HepG2 (cell line): ENCODE data around the gene ADAMTSL4. TPM values are rescaled to one million over a fixed set of nuclear protein-coding genes. Genes with fewer than 3 reads are reported as not detected.

Source experiments
- ATF7 ChIP-seq, 2 experiments: fragments of 450-650 bp in 1 of 2; sonication (generic) in 1 of 2; formaldehyde crosslinking in 1 of 2; IDR thresholded peaks; 2 replicates each; pipeline versions ENCODE4 v1.4.0 to v1.6.1; 2016 to 2020; ENCODE audit warnings: antibody characterized with exemption in 1 of 2, mild to moderate bottlenecking in 1 of 2, missing genetic modification reagents in 1 of 2
- ERF ChIP-seq: IDR thresholded peaks from 2 replicates; pipeline ENCODE4 v1.6.1; 2018; ENCODE audit warnings: missing biosample characterization, missing genetic modification reagents
- GTF3A ChIP-seq: sonication (generic); formaldehyde crosslinking; conservative IDR thresholded peaks from 2 replicates; pipeline ENCODE4 v1.4.0; 2020; ENCODE audit warnings: mild to moderate bottlenecking, missing genetic modification reagents
- MEF2D ChIP-seq: sonication (generic); formaldehyde crosslinking; IDR thresholded peaks from 2 replicates; pipeline ENCODE4 v1.5.1; 2020; ENCODE audit warnings: mild to moderate bottlenecking, missing genetic modification reagents
- NR2F2 ChIP-seq: IDR thresholded peaks from 2 replicates; pipeline ENCODE4 v1.6.1; 2012; ENCODE audit warnings: low read depth, inconsistent platforms, borderline replicate concordance
- PCBP1 ChIP-seq: fragments of 200-400 bp; formaldehyde crosslinking; IDR thresholded peaks from 2 replicates; pipeline ENCODE4 v1.6.1; 2017; ENCODE audit warnings: mild to moderate bottlenecking, low read depth, low read length, borderline replicate concordance
- PLRG1 ChIP-seq: fragments of 450-650 bp; conservative IDR thresholded peaks from 2 replicates; pipeline ENCODE4 v1.6.1; 2016
- YY1 ChIP-seq: IDR thresholded peaks from 2 replicates; pipeline ENCODE4 v1.6.1; 2011; ENCODE audit warnings: low read length, low read depth, moderate library complexity, mild to moderate bottlenecking; ENCODE audit not compliant: insufficient read depth, insufficient replicate concordance
- ZNF207 ChIP-seq: fragments of 450-650 bp; IDR thresholded peaks from 2 replicates; pipeline ENCODE4 v1.6.1; 2016; ENCODE audit warnings: antibody characterized with exemption, borderline replicate concordance
- ZNF614 ChIP-seq: IDR thresholded peaks from 2 replicates; pipeline ENCODE4 v1.6.1; 2018; ENCODE audit warnings: missing biosample characterization, missing genetic modification reagents, inconsistent platforms, borderline replicate concordance
- ZNF839 ChIP-seq: sonication (generic); formaldehyde crosslinking; IDR thresholded peaks from 2 replicates; pipeline ENCODE4 v1.4.0; 2020; ENCODE audit warnings: missing genetic modification reagents, mild to moderate bottlenecking, borderline replicate concordance
- polyA plus RNA-seq, 8 experiments: library from polyadenylated mRNA; depleted of rRNA in 3 of 8; stranded (reverse) in 7 of 8; unstranded in 1 of 8; fragments of >200 nt; fragmentation: Illumina TruSeq in 4 of 8; extraction: Trizol in 4 of 8; gene quantifications; 2 replicates each; pipeline versions ENCODE4 v1.2.1 to v1.2.3, GENCODE V29; 2011 to 2016; ENCODE audit warnings: low read depth in 4 of 8, missing spikeins in 1 of 8, mixed read lengths in 1 of 8; ENCODE audit not compliant: insufficient read depth in 1 of 8
- total RNA-seq, 5 experiments: library from RNA; depleted of rRNA; stranded (reverse); fragments of >200 nt; fragmentation: Illumina TruSeq; extraction: Trizol; gene quantifications; 2 replicates each; pipeline ENCODE4 v1.2.3, GENCODE V29; 2016; ENCODE audit warnings: low read depth in 1 of 5
- TF ChIP-seq, protein P1 (sequence below): sonication (generic); formaldehyde crosslinking; IDR thresholded peaks from 2 replicates; pipeline ENCODE4 v1.5.1; 2020; ENCODE audit warnings: mild to moderate bottlenecking, missing genetic modification reagents, borderline replicate concordance
- TF ChIP-seq, protein P2 (sequence below): IDR thresholded peaks from 2 replicates; pipeline ENCODE4 v1.6.1; 2012; ENCODE audit warnings: low read depth, low read length, improper control_type of control experiment
- TF ChIP-seq, protein P3 (sequence below): sonication (generic); formaldehyde crosslinking; IDR thresholded peaks from 2 replicates; pipeline ENCODE4 v1.4.0; 2020; ENCODE audit warnings: missing genetic modification reagents
- TF ChIP-seq, protein P4 (sequence below): sonication (generic); formaldehyde crosslinking; IDR thresholded peaks from 2 replicates; pipeline ENCODE4 v1.8.1; 2023; ENCODE audit warnings: mild to moderate bottlenecking, inconsistent platforms, moderate library complexity, missing genetic modification reagents, borderline replicate concordance

The ADAMTSL4 gene
- total and polyA plus RNA-seq, 2 of the 13 experiments (the other 11 are each of a cell fraction or from before 2014, with no cell fraction given): 3.9 to 16.4 TPM

DNA sequence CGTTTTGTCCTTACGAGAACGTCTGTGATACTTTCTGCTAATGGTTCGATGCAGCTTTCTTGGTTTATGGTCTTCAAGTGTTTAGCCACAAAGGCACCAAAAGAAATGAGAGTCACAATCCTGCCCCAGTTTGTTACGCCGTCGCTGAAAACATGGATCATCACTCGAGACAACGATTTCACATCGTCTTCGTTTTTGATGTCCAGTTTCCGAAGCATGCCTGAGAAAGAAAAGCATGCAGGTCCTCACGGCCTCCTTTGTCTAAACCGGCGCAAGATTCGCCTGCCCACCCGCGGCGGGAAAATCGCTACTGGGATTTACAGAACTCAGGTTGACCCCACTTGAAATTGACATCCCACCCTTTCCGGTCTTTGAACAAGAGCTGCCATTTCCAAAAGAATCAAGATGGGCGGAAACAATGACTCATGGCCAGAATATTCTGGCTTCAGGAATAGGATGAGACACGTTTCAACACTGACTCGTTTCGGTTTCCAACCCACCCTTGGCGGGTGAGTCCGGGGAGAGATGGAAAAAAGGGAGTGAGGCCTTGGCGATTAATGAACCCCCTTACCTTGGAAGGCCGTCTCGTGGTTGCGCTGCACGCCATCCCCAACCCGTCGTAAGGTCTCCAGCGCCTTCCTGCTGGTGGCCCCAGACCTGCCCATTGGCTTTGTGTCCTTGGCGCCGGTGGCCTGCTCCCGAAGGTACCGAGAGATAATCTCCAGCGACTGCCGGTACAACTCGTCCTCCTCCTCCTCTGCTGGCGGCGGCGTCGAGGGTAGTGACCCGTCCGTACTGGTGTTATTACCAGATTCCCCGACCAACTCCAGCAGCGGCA is 29.3 kb downstream of the ADAMTSL4 start (continued):
- TF ChIP-seq, protein P1, sequence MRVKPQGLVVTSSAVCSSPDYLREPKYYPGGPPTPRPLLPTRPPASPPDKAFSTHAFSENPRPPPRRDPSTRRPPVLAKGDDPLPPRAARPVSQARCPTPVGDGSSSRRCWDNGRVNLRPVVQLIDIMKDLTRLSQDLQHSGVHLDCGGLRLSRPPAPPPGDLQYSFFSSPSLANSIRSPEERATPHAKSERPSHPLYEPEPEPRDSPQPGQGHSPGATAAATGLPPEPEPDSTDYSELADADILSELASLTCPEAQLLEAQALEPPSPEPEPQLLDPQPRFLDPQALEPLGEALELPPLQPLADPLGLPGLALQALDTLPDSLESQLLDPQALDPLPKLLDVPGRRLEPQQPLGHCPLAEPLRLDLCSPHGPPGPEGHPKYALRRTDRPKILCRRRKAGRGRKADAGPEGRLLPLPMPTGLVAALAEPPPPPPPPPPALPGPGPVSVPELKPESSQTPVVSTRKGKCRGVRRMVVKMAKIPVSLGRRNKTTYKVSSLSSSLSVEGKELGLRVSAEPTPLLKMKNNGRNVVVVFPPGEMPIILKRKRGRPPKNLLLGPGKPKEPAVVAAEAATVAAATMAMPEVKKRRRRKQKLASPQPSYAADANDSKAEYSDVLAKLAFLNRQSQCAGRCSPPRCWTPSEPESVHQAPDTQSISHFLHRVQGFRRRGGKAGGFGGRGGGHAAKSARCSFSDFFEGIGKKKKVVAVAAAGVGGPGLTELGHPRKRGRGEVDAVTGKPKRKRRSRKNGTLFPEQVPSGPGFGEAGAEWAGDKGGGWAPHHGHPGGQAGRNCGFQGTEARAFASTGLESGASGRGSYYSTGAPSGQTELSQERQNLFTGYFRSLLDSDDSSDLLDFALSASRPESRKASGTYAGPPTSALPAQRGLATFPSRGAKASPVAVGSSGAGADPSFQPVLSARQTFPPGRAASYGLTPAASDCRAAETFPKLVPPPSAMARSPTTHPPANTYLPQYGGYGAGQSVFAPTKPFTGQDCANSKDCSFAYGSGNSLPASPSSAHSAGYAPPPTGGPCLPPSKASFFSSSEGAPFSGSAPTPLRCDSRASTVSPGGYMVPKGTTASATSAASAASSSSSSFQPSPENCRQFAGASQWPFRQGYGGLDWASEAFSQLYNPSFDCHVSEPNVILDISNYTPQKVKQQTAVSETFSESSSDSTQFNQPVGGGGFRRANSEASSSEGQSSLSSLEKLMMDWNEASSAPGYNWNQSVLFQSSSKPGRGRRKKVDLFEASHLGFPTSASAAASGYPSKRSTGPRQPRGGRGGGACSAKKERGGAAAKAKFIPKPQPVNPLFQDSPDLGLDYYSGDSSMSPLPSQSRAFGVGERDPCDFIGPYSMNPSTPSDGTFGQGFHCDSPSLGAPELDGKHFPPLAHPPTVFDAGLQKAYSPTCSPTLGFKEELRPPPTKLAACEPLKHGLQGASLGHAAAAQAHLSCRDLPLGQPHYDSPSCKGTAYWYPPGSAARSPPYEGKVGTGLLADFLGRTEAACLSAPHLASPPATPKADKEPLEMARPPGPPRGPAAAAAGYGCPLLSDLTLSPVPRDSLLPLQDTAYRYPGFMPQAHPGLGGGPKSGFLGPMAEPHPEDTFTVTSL (CRISPR knock-in tag): no peak
- TF ChIP-seq, protein P2, sequence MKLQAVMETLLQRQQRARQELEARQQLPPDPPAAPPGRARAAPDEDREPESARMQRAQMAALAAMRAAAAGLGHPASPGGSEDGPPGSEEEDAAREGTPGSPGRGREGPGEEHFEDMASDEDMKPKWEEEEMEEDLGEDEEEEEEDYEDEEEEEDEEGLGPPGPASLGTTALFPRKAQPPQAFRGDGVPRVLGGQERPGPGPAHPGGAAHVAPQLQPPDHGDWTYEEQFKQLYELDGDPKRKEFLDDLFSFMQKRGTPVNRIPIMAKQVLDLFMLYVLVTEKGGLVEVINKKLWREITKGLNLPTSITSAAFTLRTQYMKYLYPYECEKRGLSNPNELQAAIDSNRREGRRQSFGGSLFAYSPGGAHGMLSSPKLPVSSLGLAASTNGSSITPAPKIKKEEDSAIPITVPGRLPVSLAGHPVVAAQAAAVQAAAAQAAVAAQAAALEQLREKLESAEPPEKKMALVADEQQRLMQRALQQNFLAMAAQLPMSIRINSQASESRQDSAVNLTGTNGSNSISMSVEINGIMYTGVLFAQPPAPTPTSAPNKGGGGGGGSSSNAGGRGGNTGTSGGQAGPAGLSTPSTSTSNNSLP: no peak
- no peak for TF ChIP-seq ZNF207
- peak; percentile 43; the same call in 1 of the 2 replicates for TF ChIP-seq MEF2D (CRISPR knock-in tag)
- TF ChIP-seq, protein P3, sequence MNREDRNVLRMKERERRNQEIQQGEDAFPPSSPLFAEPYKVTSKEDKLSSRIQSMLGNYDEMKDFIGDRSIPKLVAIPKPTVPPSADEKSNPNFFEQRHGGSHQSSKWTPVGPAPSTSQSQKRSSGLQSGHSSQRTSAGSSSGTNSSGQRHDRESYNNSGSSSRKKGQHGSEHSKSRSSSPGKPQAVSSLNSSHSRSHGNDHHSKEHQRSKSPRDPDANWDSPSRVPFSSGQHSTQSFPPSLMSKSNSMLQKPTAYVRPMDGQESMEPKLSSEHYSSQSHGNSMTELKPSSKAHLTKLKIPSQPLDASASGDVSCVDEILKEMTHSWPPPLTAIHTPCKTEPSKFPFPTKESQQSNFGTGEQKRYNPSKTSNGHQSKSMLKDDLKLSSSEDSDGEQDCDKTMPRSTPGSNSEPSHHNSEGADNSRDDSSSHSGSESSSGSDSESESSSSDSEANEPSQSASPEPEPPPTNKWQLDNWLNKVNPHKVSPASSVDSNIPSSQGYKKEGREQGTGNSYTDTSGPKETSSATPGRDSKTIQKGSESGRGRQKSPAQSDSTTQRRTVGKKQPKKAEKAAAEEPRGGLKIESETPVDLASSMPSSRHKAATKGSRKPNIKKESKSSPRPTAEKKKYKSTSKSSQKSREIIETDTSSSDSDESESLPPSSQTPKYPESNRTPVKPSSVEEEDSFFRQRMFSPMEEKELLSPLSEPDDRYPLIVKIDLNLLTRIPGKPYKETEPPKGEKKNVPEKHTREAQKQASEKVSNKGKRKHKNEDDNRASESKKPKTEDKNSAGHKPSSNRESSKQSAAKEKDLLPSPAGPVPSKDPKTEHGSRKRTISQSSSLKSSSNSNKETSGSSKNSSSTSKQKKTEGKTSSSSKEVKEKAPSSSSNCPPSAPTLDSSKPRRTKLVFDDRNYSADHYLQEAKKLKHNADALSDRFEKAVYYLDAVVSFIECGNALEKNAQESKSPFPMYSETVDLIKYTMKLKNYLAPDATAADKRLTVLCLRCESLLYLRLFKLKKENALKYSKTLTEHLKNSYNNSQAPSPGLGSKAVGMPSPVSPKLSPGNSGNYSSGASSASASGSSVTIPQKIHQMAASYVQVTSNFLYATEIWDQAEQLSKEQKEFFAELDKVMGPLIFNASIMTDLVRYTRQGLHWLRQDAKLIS: peak; percentile 8; the same call in 1 of the 2 replicates
- TF ChIP-seq PLRG1: no peak
- no peak for TF ChIP-seq PCBP1
- TF ChIP-seq ATF7 (IDR thresholded peaks at IDR 0.05): no peak
- no peak for TF ChIP-seq ATF7 (CRISPR knock-in tag; IDR thresholded peaks at IDR 0.05)
- TF ChIP-seq ZNF614: no peak
- TF ChIP-seq YY1: no peak
- no peak for TF ChIP-seq NR2F2
- 0 out of 2 replicates have a peak, but pooled peaks have one; percentile 11 for TF ChIP-seq ZNF839 (CRISPR knock-in tag)
- TF ChIP-seq, protein P4, sequence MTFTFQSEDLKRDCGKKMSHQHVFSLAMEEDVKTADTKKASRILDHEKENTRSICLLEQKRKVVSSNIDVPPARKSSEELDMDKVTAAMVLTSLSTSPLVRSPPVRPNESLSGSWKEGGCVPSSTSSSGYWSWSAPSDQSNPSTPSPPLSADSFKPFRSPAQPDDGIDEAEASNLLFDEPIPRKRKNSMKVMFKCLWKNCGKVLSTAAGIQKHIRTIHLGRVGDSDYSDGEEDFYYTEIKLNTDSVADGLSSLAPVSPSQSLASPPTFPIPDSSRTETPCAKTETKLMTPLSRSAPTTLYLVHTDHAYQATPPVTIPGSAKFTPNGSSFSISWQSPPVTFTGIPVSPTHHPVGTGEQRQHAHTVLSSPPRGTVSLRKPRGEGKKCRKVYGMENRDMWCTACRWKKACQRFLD (CRISPR knock-in tag): no peak
- no peak for TF ChIP-seq GTF3A (CRISPR knock-in tag)
- 0 out of 2 replicates have a peak, but pooled peaks have one; percentile 7 for TF ChIP-seq ERF (CRISPR knock-in tag)
